ENCODE data around the gene DNAH2.
A peak's percentile ranks its signal among the peaks of the same experiment; 100 is the strongest.

Gene DNAH2

GRCh38 chr17:7714721-7715594 is 2.6 kb upstream of the DNAH2 start:
- TF ChIP-seq CTCF (IDR thresholded peaks at IDR 0.05): no peak
- no peak overlapping the region for H3K4me3 ChIP-seq
- DNase-seq (ENCODE audit: low spot score): peak; percentile 62
- H3K27ac ChIP-seq: no peak overlapping the region

GRCh38 chr17:7715936-7716886 is 1.3 kb upstream of the DNAH2 start:
- no peak for TF ChIP-seq CTCF (IDR thresholded peaks at IDR 0.05)
- Histone ChIP-seq H3K4me3 (peak overlapping the region; percentile 79), H3K27ac (no peak overlapping the region)
- no peak for DNase-seq (ENCODE audit: low spot score)

- peak overlapping the region in 1 of 2 donors; percentile 38 for H3K27ac ChIP-seq
- no peak for DNase-seq (ENCODE audit: low spot score)
These were observed 309 bp downstream of the DNAH2 start for GRCh38 chr17:7717756-7718350.

GRCh38 chr17:7719661-7720060 is 2.1 kb downstream of the DNAH2 start:
- TF ChIP-seq CTCF (IDR thresholded peaks at IDR 0.05): no peak
- no peak overlapping the region for H3K4me3 ChIP-seq
- H3K27ac ChIP-seq: no peak overlapping the region
- no peak for DNase-seq (ENCODE audit: low spot score)

More at GRCh38 chr17:7717756-7718350, 309 bp downstream of the DNAH2 start:
- peak overlapping the region; percentile 79 for H3K4me3 ChIP-seq
- TF ChIP-seq CTCF (IDR thresholded peaks at IDR 0.05): no peak

- no peak overlapping the region for H3K27ac ChIP-seq
- H3K4me3 ChIP-seq: no peak overlapping the region
- no peak for DNase-seq (ENCODE audit: low spot score)
- TF ChIP-seq CTCF (IDR thresholded peaks at IDR 0.05): no peak
These were observed 2.6 kb downstream of the DNAH2 start for GRCh38 chr17:7720125-7720524.

- no peak for DNase-seq (ENCODE audit: low spot score)
- Histone ChIP-seq H3K27ac (no peak overlapping the region), H3K4me3 (no peak overlapping the region)
- no peak for TF ChIP-seq CTCF (IDR thresholded peaks at IDR 0.05)
These were observed 4.1 kb downstream of the DNAH2 start for GRCh38 chr17:7721612-7722011.

Data from coronary artery (tissue), 2 donors.